GM23338 (cell line): ENCODE results near the gene DENND4C. TPM values are rescaled to one million over a fixed set of nuclear protein-coding genes. Genes with fewer than 3 reads are reported as not detected.

Source experiments
- ATAC-seq: fragments of 200-7000 bp; cut with Tn5 transposase; 3 replicates; pipeline ENCODE4 v1.9.1; 2020
- DNase-seq: peaks from one replicate; pipeline ENCODE4 v3.0.0-alpha.2; 2015; ENCODE audit warnings: low spot score
- H2AFZ ChIP-seq: fragments of 200-600 bp; sonication (generic); 2 replicates; pipeline ENCODE4 v1.8.0; 2016; ENCODE audit warnings: antibody characterized with exemption, mild to moderate bottlenecking, moderate library complexity
- H3F3A ChIP-seq: fragments of 200-600 bp; sonication (generic); replicated peaks from 2 replicates; pipeline ENCODE4 v1.8.0; 2017; ENCODE audit warnings: antibody characterized with exemption, mixed run types, low read depth
- H3K27ac ChIP-seq: fragments of 200-600 bp; sonication (generic); 2 replicates; pipeline ENCODE4 v1.6.1; 2016; ENCODE audit warnings: low read depth
- H3K27me3 ChIP-seq: fragments of 200-600 bp; sonication (generic); 2 replicates; pipeline ENCODE4 v1.8.0; 2016; ENCODE audit warnings: mild to moderate bottlenecking, mixed run types, moderate library complexity; ENCODE audit not compliant: insufficient read depth
- H3K36me3 ChIP-seq: fragments of 200-600 bp; sonication (generic); 2 replicates; pipeline ENCODE4 v1.8.0; 2016; ENCODE audit warnings: mild to moderate bottlenecking; ENCODE audit not compliant: insufficient read depth
- H3K4me1 ChIP-seq: fragments of 200-600 bp; sonication (generic); 2 replicates; pipeline ENCODE4 v1.8.0; 2016; ENCODE audit warnings: mild to moderate bottlenecking, moderate library complexity; ENCODE audit not compliant: insufficient read depth
- H3K4me2 ChIP-seq: fragments of 200-600 bp; sonication (generic); 2 replicates; pipeline ENCODE4 v1.7.1; 2017; ENCODE audit warnings: mixed run types
- H3K4me3 ChIP-seq: fragments of 200-600 bp; sonication (generic); 2 replicates; pipeline ENCODE4 v1.6.1; 2016; ENCODE audit warnings: mixed run types
- H3K79me2 ChIP-seq: fragments of 200-600 bp; sonication (generic); replicated peaks from 2 replicates; pipeline ENCODE4 v1.8.0; 2017; ENCODE audit warnings: mild to moderate bottlenecking; ENCODE audit not compliant: insufficient read depth
- H3K9me2 ChIP-seq: fragments of 200-600 bp; sonication (generic); 2 replicates; pipeline ENCODE4 v1.8.0; 2017; ENCODE audit not compliant: insufficient read depth
- H4K20me1 ChIP-seq: fragments of 200-600 bp; sonication (generic); replicated peaks from 2 replicates; pipeline ENCODE4 v1.8.0; 2017; ENCODE audit warnings: mild to moderate bottlenecking; ENCODE audit not compliant: insufficient read depth
- H3K27ac Mint-ChIP-seq: 2 replicates; pipeline ENCODE4 v1.8.0; 2020; ENCODE audit warnings: inconsistent platforms, mild to moderate bottlenecking, moderate library complexity, mixed read lengths
- H3K27me3 Mint-ChIP-seq: 3 replicates; pipeline ENCODE4 v1.8.0; 2022; ENCODE audit warnings: low read depth, mild to moderate bottlenecking, moderate library complexity, mixed read lengths, inconsistent platforms; ENCODE audit not compliant: insufficient read depth, poor library complexity
- H3K36me3 Mint-ChIP-seq: 3 replicates; pipeline ENCODE4 v1.8.0; 2021; ENCODE audit warnings: low read depth, mild to moderate bottlenecking, inconsistent platforms, moderate library complexity, mixed read lengths
- H3K4me1 Mint-ChIP-seq: 3 replicates; pipeline ENCODE4 v1.8.0; 2020; ENCODE audit warnings: mild to moderate bottlenecking, inconsistent platforms, mixed read lengths
- H3K4me3 Mint-ChIP-seq: 3 replicates; pipeline ENCODE4 v1.8.0; 2021; ENCODE audit warnings: moderate library complexity, mild to moderate bottlenecking, inconsistent platforms, mixed read lengths
- H3K9me3 Mint-ChIP-seq: 3 replicates; pipeline ENCODE4 v1.8.0; 2020; ENCODE audit warnings: moderate library complexity, mild to moderate bottlenecking, inconsistent platforms, mixed read lengths
- CREB1 ChIP-seq: fragments of 250-450 bp; sonication (Bioruptor Pico); IDR thresholded peaks from 2 replicates; pipeline ENCODE4 v1.5.0; 2020; ENCODE audit warnings: low read depth, mild to moderate bottlenecking, moderate library complexity
- EZH2 ChIP-seq: fragments of 200-600 bp; sonication (generic); IDR thresholded peaks from one replicate; pipeline ENCODE4 v1.8.0; 2017; ENCODE audit warnings: antibody characterized with exemption, mild to moderate bottlenecking, low read depth; ENCODE audit not compliant: unreplicated experiment
- EZH2phosphoT487 ChIP-seq: fragments of 200-600 bp; sonication (generic); IDR thresholded peaks from one replicate; pipeline ENCODE4 v1.8.1; 2018; ENCODE audit warnings: antibody characterized with exemption; ENCODE audit not compliant: unreplicated experiment
- JUNB ChIP-seq: IDR thresholded peaks from one replicate; pipeline ENCODE4 v1.6.1; 2016; ENCODE audit warnings: antibody characterized with exemption; ENCODE audit not compliant: unreplicated experiment
- NANOG ChIP-seq: IDR thresholded peaks from 2 replicates; pipeline ENCODE4 v1.6.1; 2016; ENCODE audit warnings: antibody characterized with exemption, borderline replicate concordance
- POLR2AphosphoS5 ChIP-seq: IDR thresholded peaks from 2 replicates; pipeline ENCODE4 v1.6.1; 2016; ENCODE audit warnings: antibody characterized with exemption, low read depth
- STAT1 ChIP-seq: IDR thresholded peaks from one replicate; pipeline ENCODE4 v1.6.1; 2016; ENCODE audit warnings: antibody characterized with exemption; ENCODE audit not compliant: unreplicated experiment
- ZNF114 ChIP-seq: fragments of 250-450 bp; sonication (Bioruptor Pico); IDR thresholded peaks from 2 replicates; pipeline ENCODE4 v1.5.0; 2020; ENCODE audit warnings: mild to moderate bottlenecking, moderate library complexity
- ZNF331 ChIP-seq: fragments of 250-450 bp; sonication (Bioruptor Pico); IDR thresholded peaks from 2 replicates; pipeline ENCODE4 v1.5.0; 2020; ENCODE audit warnings: low read depth, mild to moderate bottlenecking, moderate library complexity
- polyA plus RNA-seq: library from polyadenylated mRNA; unstranded; fragments of >200 nt; fragmentation: Nextera tagmentation; extraction: Ambion mirVana; gene quantifications from 2 replicates; pipeline ENCODE4 v1.2.1, GENCODE V29; 2016
- total RNA-seq: library from RNA; depleted of rRNA; stranded (reverse); fragments of >200 nt; shearing (Covaris generic); gene quantifications from 2 replicates; pipeline ENCODE4 v1.2.3, GENCODE V29; 2014
- TF ChIP-seq, protein P1 (sequence below): fragments of 250-450 bp; sonication (Bioruptor Pico); IDR thresholded peaks from 2 replicates; pipeline ENCODE4 v1.5.0; 2020; ENCODE audit warnings: mild to moderate bottlenecking, moderate library complexity
- TF ChIP-seq, protein P2 (sequence below): IDR thresholded peaks from one replicate; pipeline ENCODE4 v1.6.1; 2018; ENCODE audit warnings: antibody characterized with exemption; ENCODE audit not compliant: unreplicated experiment
- TF ChIP-seq, protein P3 (sequence below): IDR thresholded peaks from 2 replicates; pipeline ENCODE4 v1.6.1; 2016; ENCODE audit warnings: antibody characterized with exemption

The DENND4C gene
- total and polyA plus RNA-seq, 2 experiments from 2014 or later, result 6.4 to 30.8 TPM

DNA sequence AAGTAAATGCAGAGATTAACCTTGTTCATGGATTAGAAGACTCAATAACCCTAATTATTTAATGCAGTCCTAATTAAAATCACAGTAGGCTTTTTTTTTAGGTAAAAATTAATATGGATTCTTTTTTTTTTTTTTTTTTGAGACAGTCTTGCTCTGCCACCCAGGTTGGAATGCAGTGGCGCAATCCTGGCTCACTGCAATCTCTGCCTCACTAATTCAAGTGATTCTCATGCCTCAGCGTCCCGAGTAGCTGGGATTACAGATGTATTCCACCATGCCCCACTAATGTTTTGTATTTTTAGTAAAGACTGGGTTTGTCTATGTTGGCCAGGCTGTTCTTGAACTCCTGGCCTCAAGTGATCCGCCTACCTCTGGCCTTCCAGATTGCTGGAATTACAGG lies 40.6 kb downstream of the DENND4C start:
- H3K36me3 ChIP-seq, result peaks cover 11% of the 10 kb centered on the region
- H3K27me3 Mint-ChIP-seq, result peaks cover 5% of the 10 kb centered on the region
- H3K27me3 ChIP-seq, result no peaks in the 10 kb centered on the region
- no peak for ATAC-seq
- H3K4me3 ChIP-seq, result no peak overlapping the region
- peaks cover 2% of the 10 kb centered on the region; the same call in 1 of the 3 replicates for H3K4me1 Mint-ChIP-seq
- H3K27ac ChIP-seq, result no peak overlapping the region
- H3K79me2 ChIP-seq, result peaks cover 96% of the 10 kb centered on the region
- H3K4me2 ChIP-seq, result no peak overlapping the region
- no peak overlapping the region for H2AFZ ChIP-seq
- no peaks in the 10 kb centered on the region for H3F3A ChIP-seq
- H3K4me3 Mint-ChIP-seq, result no peak overlapping the region
- no peak for DNase-seq
- H3K27ac Mint-ChIP-seq, result no peak overlapping the region
- no peak for TF ChIP-seq CREB1 (CRISPR knock-in tag)
- no peak for TF ChIP-seq JUNB
- no peak for TF ChIP-seq NANOG
- TF ChIP-seq STAT1, result no peak
- TF ChIP-seq, protein P1, sequence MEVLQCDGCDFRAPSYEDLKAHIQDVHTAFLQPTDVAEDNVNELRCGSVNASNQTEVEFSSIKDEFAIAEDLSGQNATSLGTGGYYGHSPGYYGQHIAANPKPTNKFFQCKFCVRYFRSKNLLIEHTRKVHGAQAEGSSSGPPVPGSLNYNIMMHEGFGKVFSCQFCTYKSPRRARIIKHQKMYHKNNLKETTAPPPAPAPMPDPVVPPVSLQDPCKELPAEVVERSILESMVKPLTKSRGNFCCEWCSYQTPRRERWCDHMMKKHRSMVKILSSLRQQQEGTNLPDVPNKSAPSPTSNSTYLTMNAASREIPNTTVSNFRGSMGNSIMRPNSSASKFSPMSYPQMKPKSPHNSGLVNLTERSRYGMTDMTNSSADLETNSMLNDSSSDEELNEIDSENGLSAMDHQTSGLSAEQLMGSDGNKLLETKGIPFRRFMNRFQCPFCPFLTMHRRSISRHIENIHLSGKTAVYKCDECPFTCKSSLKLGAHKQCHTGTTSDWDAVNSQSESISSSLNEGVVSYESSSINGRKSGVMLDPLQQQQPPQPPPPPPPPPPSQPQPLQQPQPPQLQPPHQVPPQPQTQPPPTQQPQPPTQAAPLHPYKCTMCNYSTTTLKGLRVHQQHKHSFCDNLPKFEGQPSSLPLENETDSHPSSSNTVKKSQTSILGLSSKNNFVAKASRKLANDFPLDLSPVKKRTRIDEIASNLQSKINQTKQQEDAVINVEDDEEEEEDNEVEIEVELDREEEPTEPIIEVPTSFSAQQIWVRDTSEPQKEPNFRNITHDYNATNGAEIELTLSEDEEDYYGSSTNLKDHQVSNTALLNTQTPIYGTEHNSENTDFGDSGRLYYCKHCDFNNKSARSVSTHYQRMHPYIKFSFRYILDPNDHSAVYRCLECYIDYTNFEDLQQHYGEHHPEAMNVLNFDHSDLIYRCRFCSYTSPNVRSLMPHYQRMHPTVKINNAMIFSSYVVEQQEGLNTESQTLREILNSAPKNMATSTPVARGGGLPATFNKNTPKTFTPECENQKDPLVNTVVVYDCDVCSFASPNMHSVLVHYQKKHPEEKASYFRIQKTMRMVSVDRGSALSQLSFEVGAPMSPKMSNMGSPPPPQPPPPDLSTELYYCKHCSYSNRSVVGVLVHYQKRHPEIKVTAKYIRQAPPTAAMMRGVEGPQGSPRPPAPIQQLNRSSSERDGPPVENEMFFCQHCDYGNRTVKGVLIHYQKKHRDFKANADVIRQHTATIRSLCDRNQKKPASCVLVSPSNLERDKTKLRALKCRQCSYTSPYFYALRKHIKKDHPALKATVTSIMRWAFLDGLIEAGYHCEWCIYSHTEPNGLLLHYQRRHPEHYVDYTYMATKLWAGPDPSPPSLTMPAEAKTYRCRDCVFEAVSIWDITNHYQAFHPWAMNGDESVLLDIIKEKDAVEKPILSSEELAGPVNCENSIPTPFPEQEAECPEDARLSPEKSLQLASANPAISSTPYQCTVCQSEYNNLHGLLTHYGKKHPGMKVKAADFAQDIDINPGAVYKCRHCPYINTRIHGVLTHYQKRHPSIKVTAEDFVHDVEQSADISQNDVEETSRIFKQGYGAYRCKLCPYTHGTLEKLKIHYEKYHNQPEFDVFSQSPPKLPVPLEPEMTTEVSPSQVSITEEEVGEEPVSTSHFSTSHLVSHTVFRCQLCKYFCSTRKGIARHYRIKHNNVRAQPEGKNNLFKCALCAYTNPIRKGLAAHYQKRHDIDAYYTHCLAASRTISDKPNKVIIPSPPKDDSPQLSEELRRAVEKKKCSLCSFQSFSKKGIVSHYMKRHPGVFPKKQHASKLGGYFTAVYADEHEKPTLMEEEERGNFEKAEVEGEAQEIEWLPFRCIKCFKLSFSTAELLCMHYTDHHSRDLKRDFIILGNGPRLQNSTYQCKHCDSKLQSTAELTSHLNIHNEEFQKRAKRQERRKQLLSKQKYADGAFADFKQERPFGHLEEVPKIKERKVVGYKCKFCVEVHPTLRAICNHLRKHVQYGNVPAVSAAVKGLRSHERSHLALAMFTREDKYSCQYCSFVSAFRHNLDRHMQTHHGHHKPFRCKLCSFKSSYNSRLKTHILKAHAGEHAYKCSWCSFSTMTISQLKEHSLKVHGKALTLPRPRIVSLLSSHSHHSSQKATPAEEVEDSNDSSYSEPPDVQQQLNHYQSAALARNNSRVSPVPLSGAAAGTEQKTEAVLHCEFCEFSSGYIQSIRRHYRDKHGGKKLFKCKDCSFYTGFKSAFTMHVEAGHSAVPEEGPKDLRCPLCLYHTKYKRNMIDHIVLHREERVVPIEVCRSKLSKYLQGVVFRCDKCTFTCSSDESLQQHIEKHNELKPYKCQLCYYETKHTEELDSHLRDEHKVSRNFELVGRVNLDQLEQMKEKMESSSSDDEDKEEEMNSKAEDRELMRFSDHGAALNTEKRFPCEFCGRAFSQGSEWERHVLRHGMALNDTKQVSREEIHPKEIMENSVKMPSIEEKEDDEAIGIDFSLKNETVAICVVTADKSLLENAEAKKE (CRISPR knock-in tag), result no peak
- no peak for TF ChIP-seq ZNF331 (CRISPR knock-in tag)
- TF ChIP-seq, protein P2, sequence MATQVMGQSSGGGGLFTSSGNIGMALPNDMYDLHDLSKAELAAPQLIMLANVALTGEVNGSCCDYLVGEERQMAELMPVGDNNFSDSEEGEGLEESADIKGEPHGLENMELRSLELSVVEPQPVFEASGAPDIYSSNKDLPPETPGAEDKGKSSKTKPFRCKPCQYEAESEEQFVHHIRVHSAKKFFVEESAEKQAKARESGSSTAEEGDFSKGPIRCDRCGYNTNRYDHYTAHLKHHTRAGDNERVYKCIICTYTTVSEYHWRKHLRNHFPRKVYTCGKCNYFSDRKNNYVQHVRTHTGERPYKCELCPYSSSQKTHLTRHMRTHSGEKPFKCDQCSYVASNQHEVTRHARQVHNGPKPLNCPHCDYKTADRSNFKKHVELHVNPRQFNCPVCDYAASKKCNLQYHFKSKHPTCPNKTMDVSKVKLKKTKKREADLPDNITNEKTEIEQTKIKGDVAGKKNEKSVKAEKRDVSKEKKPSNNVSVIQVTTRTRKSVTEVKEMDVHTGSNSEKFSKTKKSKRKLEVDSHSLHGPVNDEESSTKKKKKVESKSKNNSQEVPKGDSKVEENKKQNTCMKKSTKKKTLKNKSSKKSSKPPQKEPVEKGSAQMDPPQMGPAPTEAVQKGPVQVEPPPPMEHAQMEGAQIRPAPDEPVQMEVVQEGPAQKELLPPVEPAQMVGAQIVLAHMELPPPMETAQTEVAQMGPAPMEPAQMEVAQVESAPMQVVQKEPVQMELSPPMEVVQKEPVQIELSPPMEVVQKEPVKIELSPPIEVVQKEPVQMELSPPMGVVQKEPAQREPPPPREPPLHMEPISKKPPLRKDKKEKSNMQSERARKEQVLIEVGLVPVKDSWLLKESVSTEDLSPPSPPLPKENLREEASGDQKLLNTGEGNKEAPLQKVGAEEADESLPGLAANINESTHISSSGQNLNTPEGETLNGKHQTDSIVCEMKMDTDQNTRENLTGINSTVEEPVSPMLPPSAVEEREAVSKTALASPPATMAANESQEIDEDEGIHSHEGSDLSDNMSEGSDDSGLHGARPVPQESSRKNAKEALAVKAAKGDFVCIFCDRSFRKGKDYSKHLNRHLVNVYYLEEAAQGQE, result no peak
- TF ChIP-seq POLR2AphosphoS5, result no peak
- no peak for TF ChIP-seq ZNF114
- TF ChIP-seq EZH2, result no peak
- no peak for TF ChIP-seq EZH2phosphoT487
- TF ChIP-seq, protein P3, sequence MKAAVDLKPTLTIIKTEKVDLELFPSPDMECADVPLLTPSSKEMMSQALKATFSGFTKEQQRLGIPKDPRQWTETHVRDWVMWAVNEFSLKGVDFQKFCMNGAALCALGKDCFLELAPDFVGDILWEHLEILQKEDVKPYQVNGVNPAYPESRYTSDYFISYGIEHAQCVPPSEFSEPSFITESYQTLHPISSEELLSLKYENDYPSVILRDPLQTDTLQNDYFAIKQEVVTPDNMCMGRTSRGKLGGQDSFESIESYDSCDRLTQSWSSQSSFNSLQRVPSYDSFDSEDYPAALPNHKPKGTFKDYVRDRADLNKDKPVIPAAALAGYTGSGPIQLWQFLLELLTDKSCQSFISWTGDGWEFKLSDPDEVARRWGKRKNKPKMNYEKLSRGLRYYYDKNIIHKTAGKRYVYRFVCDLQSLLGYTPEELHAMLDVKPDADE, result no peak
- H3K36me3 Mint-ChIP-seq, result peaks cover 18% of the 10 kb centered on the region
- no peaks in the 10 kb centered on the region for H3K9me2 ChIP-seq
- H3K4me1 ChIP-seq, result no peaks in the 10 kb centered on the region; the same call in 1 of the 2 replicates
- peaks cover 20% of the 10 kb centered on the region for H3K9me3 Mint-ChIP-seq
- H4K20me1 ChIP-seq, result peaks cover 6% of the 10 kb centered on the region; the same call in 1 of the 2 replicates
